RPMI7951 (cell line): Measurements from ENCODE around the gene PRUNE2. TPM values are rescaled to one million over a fixed set of nuclear protein-coding genes. Genes with fewer than 3 reads are reported as not detected.

Experiments used
- DNase-seq: peaks from one replicate; pipeline ENCODE4 v3.0.0-alpha.2; 2012; ENCODE audit warnings: low read depth
- total RNA-seq: library from RNA; depleted of rRNA; stranded (reverse); fragments of >200 nt; shearing (Covaris generic); gene quantifications from 2 replicates; pipeline ENCODE4 v1.2.3, GENCODE V29; 2014; rRNA removed

Gene PRUNE2
- total RNA-seq, 1 experiment from 2014 or later = 0.12 TPM

GRCh38 chr9:76573905-76574760 lies 331.8 kb downstream of the PRUNE2 start:
- DNase-seq = no peak

DNA sequence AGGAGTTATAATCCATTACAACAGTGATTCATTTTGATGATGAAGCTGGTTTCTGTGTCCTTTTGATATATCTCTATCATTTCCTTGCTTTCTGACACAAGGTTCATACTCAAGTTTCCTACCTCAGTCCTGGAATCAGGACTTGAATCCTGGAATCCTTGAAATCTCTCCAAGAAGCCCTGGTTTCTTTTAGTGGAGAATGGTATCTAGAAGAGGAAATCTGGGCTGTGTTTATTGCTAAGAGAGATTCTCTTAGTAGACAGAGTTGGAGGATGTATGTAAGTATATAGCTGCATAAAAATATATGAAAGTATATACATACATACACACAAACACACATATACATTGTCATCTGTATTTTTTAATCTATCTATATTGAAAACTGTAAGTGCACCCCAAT lies 332.5 kb downstream of the PRUNE2 start:
- no peak for DNase-seq

GRCh38 chr9:76572151-76572550 lies 333.8 kb downstream of the PRUNE2 start:
- DNase-seq = no peak

- DNase-seq = no peak
Observed at GRCh38 chr9:76571743-76572146, 334.2 kb downstream of the PRUNE2 start.

DNA sequence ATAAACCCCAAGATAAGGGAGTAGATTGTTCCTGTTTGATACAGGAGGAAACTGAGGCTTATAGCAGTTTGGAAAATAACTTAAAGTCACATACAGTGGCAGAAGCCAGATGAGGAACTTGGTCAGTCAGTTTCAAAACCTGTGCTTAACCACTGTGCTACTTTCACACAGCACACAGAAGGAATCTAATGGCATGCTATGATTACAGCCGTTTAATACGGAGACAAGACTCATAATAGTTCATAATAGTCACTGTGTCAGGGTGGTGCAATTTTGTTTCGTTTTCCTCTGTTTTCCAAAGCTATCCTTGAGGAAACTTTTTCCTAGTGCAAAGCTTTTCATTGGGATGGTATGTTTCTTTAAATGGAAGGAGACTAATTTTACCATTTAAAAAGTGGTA lies 334.6 kb downstream of the PRUNE2 start:
- DNase-seq = no peak

- DNase-seq = no peak
Observed at GRCh38 chr9:76570826-76571225, 335.1 kb downstream of the PRUNE2 start.

GRCh38 chr9:76567086-76567485 lies 338.8 kb downstream of the PRUNE2 start:
- no peak for DNase-seq

DNA sequence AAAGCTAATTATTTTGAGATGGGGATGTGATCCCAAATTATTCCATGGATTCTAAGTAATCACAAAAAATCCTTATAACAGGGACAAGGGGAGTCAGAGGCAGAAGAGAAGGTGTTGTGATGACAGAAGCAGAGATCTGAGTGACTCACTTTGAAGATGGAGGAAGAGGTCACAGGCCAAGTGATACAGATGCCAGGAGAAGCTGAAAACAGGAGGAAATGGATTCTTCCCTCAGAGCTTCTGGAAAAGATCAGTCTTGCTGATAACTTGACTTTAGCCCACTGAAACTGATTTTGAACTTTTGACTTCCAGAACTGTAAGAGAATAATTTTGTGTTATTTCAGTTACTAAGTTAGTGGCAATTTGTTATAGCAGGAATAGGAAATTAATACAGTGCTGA lies 341.6 kb downstream of the PRUNE2 start:
- DNase-seq = peak; percentile 51

DNA sequence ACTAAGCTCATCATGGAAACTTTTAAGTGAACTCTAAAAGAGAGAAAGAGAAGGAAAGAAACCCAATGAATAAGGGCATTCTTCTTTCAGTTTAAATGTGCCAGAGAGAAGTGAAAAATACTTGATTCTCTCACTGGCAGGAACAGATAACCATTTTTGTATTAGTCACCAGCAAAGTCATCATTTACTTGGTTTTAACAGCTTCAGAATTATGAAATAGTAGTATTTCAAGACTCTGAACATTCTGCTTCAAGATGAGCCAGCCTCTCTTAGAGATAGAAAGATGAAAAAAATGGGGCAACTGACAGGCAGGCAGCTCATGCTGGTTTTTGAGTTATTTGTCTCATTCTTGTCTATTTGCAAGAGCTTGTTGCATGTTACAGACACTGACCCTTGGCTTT lies 343.4 kb downstream of the PRUNE2 start:
- peak; percentile 41 for DNase-seq

- no peak for DNase-seq
Observed at GRCh38 chr9:76561900-76562299, 344.0 kb downstream of the PRUNE2 start.

Other genes starting within 250 kb of the PRUNE2 start
- not detected in 2 replicates for gene PCA3, start 141.7 kb downstream of the PRUNE2 start, total RNA-seq
- gene FOXB2, start 113.5 kb upstream of the PRUNE2 start, total RNA-seq = not detected in 2 replicates